ENCODE measurements around the gene LPCAT2.

LPCAT2 gene

GRCh38 chr16:55482056-55482455 is 26.8 kb upstream of the LPCAT2 start:
- DNase-seq, result no peak

DNA sequence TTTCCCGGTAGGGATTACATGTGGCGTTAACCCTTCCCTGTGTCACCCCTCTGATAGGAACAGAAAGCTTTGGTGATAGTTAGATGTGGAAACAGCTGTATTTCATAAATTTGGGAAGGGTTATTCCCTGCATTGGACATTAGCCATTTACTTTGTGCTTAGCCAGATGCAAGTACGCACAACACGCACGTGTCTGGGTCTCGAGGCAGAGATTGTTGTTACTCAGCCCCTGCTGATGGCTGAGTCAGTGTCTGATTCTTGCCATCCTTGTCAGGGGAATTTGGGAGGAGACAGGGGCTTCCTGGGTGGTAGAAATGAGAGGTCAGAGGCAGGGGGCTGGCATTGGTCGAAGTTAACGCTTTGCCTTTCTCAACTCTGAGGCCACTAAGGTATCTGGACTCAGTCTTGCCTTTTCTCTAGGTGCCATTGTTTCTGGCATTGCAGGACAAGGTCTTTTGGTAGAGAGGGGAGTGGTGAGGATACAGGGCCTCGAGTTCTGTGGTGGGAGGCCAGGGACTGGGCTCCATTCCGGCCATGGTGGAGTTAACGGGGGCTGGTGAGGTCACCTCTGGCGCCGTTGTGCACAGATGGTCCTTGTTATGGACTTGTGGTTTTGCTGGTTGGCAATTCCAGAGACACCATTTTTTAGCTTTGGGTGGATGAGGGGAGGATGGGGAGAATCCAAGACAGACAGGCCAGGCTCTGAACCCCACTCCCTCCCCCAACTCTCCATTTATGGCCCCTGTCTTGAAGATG is 21.6 kb upstream of the LPCAT2 start:
- no peak for DNase-seq

- DNase-seq, result no peak
These were observed 20.6 kb upstream of the LPCAT2 start for GRCh38 chr16:55488306-55488705.

DNA sequence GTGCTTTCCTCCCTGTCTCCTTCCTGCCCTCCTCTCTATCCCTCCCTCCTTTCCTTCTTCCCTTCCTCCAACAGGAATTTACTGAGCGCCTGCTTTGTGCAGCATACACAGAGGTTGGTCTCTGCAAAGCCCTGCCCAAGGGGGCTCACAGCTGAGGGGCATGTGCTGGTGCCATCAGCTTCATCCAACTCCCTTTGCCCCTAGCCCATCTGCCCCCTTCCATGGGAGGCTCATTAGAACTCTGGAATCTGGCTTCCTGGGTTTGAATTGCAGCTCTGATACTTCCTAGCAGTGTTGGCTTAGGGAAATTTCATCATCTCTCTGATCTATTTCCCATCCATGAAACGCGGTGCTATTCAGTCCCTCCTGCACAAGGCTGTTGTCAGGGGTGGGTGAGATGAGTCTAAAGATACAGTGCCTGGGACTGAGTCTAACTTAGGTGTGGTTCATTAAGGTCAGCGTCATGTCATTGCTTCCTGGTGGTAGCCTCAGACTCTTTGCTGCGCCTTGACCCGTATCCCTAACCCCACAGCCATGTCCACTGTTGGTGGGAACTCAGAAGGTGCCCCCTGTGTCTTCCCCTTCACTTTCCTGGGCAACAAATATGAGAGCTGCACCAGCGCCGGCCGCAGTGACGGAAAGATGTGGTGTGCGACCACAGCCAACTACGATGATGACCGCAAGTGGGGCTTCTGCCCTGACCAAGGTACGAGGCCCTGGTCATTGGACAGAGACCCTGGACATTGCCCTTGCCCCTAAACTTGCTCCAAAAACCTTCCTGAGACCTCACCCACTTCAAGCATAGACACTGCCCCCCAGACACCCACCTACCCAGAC is 19.5 kb upstream of the LPCAT2 start:
- no peak for DNase-seq

DNA sequence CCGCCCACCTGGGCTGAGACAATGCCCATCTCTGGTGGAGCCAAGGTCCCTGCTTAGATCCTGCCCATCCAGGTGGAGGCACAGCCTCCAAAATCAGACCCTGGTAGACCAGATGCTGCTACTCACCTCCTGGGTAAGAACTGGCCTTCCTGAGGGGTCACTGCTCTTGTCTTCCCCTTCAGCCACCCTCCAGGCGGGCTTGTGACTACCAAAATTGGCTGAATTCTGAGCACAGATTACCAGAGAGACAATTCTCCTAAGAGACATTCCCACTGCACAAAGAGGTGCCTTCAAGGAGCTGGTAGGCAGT is 19.0 kb upstream of the LPCAT2 start:
- no peak for DNase-seq

- no peak for DNase-seq
These were observed 18.6 kb upstream of the LPCAT2 start for GRCh38 chr16:55490301-55490700.

- no peak for DNase-seq
These were observed 17.2 kb upstream of the LPCAT2 start for GRCh38 chr16:55491691-55492090.

GRCh38 chr16:55492756-55493380 is 16.0 kb upstream of the LPCAT2 start:
- no peak for DNase-seq

DNA sequence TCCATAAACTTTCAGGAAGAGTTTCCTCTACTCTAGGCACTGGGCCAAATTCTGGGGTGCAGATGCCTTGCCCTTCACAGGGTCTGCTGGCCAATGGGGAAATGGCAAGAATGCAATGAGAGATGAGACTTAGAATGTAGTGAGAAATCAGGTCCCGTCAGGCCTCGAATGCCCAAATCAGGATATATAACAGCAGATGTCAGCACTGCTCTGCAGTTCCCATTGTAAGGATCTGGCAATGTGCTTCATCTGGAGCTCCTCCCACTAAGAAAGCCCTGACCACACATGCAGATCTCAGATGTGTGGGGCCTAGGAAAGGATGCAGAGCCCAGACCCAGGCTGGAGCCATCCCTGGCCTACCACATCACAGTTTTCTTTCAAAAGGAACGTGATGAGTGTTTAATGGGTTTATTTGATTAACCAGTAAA is 13.9 kb upstream of the LPCAT2 start:
- DNase-seq, result no peak

GRCh38 chr16:55495616-55496289 is 13.1 kb upstream of the LPCAT2 start:
- DNase-seq, result no peak

GRCh38 chr16:55496509-55497145 is 12.2 kb upstream of the LPCAT2 start:
- no peak for DNase-seq

- no peak for DNase-seq
These were observed 11.3 kb upstream of the LPCAT2 start for GRCh38 chr16:55497558-55497957.

DNA sequence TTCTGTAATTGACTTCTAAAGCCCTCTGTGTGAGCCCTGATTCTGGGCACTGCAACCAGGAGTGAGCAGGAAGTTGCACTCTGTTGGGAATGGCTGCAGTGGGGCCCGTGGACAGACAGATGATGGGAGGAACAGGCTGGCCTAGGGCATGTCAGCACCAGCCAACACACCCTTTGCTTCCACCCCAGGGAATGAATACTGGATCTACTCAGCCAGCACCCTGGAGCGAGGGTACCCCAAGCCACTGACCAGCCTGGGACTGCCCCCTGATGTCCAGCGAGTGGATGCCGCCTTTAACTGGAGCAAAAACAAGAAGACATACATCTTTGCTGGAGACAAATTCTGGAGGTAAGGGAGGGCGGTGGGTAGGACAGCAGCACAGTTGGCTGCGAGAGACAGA is 10.8 kb upstream of the LPCAT2 start:
- DNase-seq, result no peak

- DNase-seq, result no peak
These were observed 9.6 kb upstream of the LPCAT2 start for GRCh38 chr16:55499281-55499680.

DNA sequence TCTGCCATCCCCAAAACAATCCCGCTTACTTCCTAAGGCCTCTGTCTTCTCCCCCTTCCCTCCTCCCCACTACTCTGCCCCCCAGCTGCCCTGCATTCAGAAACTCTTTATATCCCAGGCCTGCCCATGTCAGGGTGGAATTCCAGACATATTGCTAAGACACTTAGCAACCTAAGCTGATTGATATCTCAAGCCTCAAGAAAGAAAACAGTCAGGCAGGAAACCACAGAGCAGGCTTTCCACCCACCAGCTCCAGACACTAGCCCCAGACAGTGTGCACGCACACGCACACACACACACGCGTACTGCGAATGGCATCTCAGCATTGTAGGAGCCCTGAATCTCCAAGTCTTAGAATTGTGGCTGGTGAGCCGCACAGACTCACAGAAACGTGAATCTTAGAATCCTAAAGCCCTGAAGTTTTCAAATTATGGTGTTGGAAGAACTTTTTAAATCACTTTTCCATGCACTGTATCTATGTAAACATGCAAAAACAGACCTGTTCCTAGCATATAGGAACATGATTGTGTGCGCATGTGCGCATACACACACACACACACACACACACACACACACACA is 8.8 kb upstream of the LPCAT2 start:
- no peak for DNase-seq

DNA sequence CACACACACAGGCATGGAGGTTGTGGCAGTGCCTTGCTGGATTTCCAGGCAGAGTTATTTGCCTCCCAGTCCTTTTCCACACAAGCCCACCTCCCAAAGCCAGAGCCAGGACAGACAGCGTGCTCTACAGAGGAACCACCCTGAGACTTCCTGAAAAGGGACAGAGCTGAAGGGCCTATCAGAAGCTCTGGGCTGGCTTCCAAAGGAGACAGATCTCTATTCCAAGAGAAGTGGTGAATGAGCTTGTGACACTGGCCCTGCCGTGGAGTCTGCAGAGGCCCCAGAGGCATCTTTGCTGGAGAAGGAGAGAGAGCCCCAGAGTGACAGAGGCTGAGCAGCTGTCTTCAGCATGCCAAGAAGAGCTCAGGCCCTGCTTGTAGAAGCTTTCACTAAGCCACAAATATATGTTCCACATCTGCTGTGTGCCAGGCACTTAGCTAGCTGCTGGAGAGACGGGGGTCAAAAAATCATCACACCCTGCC is 8.3 kb upstream of the LPCAT2 start:
- no peak for DNase-seq

DNA sequence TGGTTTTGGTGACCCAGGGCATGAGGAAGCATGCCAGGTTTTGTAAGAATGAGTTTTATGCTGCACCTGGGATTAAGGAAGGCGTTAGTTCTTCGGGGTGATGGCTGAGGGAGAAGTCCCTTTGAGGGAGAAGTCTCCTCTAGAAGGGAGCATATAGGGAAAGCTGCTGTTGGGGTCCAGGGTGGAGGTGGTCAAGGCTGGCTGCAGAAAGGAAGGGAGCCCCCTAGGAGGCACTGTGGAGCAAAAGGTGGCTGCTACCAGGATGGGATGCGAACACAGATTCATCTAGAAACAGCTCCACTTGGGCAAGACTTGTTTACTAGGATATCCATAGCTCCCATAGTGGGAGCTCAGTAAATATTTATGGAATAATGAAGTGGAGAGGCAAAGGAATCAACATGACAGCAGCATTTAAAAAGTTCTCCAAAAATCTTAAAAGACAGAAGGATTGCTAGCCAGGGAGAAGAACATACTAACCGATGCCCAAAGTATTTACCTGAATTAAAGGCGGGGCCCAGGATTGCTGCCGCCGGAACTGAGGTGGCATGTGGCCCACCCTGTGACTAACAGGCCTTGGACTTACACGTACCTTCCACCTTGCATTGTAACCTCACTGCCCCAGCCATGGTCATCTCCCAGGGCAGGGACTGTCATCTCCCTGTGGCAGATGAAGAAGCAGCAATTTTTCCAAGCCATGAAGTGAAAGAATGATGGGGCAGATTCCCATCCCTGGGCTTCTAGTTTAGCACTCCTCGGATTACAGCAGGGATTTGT is 7.1 kb upstream of the LPCAT2 start:
- DNase-seq, result no peak

DNA sequence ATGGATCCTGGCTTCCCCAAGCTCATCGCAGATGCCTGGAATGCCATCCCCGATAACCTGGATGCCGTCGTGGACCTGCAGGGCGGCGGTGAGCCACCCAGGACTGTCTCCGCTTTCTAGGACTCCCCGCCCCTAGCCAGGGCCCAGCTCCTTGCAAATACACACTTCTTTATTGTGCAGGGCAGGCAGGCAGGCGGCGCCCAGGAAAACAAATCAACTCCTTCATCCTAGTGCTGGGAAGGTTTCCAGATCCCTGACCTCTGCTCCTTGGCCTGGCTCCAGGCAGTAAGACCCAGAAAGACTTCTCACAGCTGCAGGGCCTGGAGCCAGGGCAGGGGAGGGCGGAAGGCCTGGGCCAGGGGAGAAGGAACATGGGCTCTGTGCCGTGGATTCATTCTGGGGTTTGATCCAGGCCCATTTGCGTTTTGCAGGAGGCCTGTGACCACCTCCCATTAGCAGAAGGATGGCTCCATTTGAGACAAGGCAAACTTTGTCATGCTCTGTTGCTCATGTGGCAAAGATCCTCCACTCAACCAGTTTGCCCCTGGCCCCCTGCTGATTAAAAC is 6.0 kb upstream of the LPCAT2 start:
- DNase-seq, result no peak

DNA sequence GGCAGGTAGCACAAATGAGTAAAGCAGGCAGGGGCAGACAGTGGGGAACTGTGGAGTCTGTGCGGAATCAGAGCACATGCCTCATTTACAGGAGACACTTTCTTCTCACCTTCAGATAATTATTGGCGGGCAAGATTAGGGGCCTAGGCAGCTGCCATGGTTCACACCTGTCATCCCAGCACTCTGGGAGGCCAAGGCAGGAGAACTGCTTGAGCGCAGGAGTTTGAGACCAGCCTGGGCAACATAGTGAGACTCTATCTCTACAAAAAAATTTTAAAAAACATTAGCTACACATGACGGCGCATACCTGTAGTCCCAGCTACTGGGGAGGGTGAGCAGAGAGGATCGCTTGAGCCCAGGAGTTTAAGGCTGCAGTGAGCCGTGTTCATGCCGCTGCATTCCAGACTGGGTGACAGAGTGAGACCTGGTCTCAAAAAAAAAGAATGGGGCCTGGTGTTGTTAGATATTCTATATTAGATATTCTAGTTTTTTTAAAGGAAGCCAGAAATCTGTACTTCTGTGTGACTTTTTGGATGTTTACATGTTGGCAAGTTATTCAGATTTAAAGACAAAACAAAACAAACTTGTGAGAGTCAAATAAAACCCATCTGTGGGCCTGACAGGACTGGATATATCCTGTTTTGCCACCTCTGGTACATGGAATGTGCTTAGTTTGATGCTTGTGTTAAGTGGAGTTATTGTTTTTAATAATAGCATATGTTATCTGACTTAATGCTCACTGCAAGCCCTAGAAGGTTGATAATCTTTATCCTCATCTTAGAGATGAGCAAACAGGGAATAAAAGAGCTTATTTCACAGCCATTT is 4.9 kb upstream of the LPCAT2 start:
- no peak for DNase-seq

- no peak for DNase-seq
These were observed 3.4 kb upstream of the LPCAT2 start for GRCh38 chr16:55505333-55506015.
